GM19238 (cell line): ENCODE measurements around the gene MYO1E.
"Not testable (repeated sequence)": the region's sequence is repeated elsewhere in the genome, so short reads cannot be mapped to it uniquely, and the experiment has no call there.

Source experiments
- DNase-seq: peaks from one replicate; pipeline ENCODE4 v3.0.0; 2011; ENCODE audit warnings: low spot score; ENCODE audit not compliant: insufficient read length

The MYO1E gene

DNA sequence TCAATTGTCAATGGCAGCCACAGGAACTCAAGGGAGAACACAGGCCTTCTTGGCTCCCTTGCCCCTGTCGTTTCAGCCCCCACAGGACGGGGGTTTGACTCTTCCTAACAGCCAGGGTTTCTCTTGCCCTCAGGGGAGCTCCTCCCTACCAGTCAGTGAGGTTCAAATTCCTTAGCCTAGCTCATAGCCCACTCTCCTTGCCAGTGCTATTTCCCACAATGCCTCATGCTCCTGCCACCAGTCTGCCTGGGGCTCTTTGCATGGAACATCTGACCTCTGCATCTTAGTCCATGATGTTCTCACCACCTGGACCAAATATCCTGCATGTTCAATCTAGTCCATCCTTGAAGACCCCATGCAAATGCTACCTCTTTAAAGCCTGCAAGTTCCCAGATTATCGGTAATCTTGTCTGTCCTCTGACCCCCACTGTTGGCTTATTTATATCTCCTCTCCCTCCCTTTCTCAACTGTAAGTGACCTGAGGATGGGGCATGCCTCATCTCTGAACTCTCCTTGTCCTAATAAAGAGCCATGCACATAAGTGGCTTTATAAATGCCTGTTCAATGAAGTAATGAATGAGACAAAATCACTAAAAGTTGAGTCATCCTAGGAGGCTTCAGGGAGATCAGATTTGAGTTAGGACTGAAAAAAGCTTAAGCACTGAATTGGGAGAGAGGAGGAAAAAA lies 78.0 kb downstream of the MYO1E start:
- DNase-seq: no peak

DNA sequence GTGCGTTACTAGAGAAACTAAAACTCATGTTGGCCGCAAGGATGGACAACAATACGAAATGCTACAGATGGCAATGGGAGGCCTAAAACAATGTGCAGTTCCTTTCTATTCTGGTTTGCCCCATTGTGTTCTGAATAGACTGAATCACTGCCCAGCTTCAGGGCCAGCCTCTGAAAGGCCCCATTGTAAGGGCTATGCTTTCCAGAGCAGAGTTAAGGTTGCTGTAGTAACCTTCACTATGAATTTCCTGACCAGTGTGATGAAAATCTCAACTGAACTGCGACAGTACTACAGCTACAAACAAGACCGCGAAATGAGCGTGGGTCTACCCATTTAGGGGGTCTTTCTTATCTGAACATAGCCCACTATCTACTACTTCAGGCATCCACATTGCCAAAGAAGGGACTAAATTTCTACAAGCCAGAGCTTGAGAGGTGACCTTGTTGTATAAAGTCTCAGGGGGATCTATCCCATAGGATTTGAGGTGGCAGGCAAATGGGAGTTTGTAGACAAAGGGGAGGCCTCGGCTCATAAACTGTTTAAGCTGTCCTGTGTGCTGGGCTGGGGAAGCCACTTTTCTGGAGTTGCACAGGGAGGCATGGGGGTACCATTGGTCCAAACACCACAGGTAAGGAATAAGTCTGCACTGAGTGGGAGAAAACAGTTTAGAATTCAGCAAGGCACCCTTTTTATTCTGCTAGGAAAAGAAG lies 80.1 kb downstream of the MYO1E start:
- no peak for DNase-seq

DNA sequence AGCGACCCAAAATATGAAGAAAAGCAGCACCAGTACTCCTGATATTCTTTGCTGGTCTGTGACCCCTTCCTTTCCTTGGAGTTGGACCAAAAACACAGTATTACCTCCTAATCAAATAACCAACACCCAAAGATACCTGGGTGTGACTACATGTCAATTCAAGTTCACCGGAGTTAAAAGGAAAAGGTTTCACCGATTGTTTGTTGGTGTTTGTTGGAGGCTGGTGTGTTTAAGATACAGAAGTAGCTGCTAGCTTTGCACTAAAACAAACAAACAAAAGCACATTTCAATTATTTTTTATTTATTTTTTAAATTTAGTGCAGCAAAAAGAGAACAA lies 81.5 kb downstream of the MYO1E start:
- DNase-seq: no peak

DNA sequence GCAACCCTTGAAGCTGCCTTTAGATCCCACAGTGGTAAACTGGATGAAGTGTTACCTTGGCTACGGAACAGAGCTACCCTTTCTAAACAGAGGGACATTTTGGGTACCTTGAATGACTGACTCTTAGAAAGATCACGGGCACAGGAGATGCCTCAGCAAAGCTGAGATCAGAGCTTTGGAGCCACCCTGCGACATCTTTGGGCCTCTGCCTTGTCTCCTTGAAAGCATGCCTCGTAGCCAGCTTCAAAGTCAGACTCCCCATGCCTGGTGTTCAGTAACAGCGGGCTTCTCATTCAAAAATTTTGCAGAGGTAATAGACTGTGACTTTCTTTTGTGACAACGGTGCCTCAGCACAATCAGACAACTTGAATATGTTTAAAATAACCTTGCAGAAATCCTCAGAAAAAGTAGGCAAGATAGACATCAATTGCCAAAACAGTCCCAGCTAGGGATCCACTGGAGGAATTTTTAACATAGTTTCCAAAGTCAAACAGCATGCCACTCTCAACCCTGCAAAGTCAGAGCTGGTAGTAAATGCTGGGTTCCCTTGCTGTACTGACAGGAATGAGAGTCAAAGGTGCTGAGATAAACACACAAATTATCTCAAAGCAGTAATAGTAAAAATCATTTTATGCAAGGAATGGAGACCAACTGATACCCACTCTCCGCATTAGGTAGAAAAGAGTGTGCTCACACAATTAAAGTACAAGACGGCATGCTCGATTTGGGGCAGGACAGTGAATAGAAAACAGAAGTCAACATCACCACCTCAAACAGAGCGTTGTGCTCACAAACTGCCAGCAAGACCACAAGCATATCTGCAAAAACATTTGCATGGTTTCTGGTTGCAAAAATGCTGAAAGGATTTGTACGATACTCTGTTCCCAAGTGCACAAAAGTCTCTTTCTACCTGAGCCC lies 82.1 kb downstream of the MYO1E start:
- DNase-seq: no peak

DNA sequence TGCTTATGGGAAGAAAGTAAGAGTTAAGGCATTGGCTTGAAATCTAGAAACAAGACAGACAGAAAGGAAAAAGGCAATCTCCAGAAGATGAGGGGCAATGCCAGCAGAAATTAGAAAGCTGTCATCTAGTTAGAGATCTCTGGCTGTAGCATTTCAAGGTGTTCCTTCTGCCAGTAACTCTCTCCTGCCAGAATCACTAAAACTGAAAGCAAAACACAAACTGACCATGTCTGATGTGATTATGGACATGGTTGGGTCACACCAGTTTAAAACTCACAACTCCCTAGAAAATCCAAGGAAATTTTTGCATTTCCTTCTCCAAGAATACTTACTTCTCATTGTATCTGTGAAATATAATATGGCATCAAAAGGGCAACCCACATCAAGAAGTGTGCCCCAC lies 83.1 kb downstream of the MYO1E start:
- DNase-seq: no peak

DNA sequence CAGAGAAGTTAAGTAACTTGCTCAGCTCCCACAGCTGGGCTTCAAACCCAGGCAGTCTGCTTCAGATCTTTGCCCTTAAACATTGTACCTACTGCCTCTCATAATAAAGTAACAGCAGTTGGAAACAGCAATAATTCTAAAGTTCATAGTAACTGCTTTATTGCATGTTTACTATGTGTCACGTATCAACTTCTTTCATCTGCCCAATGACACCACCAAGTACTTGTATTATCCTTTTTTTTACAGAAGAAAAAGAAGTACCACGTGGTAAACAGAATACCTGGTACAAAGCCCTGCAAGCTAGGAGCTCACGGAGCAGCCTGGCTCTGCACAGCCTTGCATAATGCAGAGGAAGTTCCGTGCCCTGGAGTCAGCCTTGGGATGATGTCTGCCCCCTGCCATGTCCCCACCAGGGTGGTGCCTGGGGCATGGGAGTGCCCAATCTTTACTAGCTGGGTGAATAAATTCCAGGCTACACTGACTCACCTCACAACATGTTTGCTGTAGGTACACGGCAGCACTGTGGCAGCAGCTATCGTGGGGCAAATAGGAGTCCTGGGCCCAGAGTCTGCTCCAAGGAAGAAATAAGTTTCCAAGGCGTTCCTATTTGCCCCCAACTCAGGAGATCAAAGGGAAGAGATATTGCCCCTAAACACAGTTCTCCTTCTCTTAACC lies 88.8 kb downstream of the MYO1E start:
- DNase-seq: no peak

DNA sequence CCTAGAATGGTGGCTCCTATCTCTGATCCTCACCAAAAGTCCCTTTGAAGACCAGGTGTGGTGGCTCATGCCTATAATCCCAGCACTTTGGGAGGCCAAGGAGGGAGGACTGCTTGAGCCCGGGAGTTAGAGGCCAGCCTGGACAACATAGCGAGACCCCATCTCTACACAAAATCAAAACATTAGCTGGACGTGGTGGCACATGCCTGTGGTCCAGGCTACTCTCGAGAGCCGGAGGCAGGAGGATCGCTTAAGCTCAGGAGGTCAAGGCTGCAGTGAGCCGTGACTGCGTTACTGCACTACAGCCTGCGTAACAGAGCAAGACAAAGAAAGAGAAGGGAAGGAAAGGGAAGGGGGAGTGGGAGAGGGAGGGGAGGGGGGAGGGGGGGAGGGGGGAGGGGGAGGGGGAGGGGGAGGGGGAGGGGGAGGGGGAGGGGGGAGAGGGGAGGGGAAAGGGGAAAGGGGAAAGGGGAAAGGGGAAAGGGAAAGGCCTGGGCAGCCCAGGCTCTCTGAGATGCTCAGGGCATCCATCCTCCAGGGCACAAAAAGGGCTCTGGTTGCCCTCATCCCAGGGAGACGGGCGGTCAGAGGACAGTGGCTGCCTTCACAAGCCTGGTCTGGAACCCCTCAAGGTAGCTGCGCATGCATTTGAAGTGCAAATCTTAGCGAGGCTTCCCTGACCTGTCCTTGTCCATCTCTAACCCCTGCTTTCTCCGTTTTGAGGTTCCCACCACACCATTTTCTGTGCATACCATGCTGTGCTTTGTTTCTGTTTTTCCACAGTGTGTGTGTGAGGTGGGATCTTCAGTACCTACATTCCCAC lies 89.9 kb downstream of the MYO1E start:
- DNase-seq: no peak

DNA sequence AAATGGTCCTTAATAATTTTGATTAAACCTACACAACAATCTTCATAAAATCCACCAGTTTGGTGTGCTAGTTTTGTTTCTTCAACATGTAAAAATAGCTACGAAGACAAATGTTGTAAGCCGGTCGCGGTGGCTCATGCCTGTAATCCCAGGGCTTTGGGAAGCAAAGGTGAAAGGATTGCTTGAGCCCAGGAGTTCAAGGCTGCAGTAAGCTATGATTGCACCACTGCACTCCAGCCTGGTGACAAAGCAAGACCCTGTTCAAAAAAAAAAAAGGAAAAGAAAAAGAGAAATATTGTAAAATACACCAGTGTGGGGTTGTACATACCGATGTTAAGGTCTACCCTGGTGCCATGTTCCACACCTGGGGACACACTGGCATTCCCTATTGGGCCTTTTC lies 91.0 kb downstream of the MYO1E start:
- no peak for DNase-seq

DNA sequence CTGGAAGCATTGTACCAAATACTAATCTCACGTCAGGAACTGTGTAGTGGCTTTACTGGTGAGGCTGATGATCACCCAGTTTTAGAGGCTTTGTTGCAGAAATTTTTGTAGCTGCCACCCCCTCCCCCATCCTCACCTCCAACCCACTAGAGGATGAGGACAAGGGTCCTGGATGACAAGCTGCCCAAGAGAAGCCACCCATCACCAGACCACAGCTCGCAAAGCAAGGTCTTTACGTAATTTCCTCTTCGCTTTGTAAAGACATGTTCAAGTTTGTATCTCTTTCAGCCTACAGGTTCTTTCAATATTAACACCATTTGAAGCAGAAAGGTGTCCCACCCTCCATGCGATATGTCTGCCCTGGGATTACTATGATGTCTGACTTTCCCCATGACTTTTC lies 91.8 kb downstream of the MYO1E start:
- DNase-seq: no peak

DNA sequence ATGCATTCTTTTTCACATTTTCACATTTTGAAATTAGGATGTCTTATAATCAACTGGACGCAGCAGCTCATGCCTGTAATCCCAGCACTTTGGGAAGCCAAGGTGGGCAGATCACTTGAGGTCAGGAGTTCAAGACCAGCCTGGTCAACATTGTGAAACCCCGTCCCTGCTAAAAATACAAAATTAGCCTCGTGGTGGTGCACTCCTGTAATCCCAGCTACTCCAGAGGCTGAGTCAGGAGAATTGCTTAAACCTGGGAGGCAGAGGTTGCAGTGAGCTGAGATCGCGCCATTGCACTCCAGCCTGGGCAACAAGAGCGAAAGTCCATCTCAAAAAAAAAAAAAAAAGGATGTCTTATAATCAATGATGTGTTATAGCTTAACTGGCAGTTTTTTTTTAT lies 92.4 kb downstream of the MYO1E start:
- not testable (repeated sequence) for DNase-seq

DNA sequence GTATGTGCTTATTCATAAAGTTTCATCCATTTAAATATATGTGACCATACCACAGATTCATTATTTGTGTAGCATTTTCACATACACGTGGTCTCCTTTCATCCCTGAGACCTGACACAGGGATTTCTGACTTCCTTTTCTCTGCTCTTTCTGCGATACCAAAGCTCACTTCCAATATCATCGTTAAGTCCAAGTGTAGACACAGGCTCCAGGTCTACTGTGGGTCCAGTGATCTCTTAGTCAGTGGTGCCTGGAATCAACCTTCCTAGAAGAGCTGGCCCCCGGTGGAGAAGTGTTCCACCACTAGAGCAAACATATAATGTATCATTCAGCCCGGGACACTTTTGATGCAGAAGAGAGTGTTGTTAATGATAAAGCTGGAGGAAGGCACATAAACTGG lies 93.6 kb downstream of the MYO1E start:
- no peak for DNase-seq

DNA sequence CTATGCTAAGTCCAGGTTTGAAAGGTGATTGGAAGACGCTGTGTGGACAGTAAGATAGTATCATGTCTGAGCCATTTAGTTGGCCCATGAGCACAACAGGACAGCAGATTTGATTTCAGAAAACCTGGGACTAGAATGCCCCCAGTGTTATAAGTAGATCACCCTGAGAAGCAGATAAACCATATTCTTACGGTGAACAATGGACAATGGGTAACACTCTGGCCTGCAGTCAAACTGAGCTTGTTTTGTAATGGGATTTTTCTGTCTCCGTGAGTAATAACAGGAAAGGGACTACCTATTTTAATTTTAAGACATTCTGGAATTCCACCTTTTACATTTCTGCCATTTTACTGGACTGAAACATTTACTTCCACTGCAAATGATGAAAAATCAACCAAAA lies 94.6 kb downstream of the MYO1E start:
- DNase-seq: no peak

DNA sequence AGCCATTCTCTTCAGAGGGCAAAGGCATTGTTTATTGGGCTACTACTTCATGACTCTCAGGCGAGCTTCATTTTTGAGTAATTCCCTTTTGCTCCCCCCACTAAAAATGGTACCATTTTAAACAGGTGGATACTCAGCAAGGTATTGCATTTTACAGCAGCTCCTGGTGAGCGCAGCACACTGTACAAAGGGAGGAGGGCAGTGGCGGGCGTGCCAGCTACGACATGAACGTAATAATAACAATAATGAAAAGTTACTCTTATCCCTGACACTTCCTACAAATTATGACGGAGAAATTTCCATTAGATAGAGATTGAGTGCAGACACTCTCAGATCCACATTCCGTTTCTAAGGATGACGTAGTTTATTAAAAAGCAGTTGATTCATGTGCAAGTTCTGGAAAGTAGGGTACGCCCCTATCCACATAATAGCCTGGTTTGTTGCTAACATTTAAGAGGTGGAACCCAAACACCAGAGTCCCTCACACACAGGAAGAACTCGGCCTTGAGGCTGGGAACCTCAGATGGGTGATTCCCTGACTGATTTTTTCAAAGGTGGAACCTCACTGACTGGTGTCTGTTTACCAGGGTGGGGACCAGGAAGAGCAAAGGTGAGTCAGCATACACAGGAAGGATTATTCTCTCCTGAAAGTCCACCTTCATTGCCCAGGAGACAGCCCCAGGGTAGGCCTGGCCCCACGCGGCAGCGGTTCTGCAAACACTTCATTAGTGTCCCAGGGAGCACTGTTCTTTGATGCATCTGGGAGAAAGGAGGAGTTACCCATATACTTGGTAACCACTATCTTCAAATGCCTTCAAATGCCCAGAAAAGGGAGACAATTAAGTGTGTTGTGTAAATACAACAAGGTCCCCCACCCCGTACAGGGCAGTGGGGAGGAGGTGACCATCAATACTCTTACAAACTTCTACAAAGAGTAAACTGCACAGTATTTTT lies 96.2 kb downstream of the MYO1E start:
- DNase-seq: no peak

DNA sequence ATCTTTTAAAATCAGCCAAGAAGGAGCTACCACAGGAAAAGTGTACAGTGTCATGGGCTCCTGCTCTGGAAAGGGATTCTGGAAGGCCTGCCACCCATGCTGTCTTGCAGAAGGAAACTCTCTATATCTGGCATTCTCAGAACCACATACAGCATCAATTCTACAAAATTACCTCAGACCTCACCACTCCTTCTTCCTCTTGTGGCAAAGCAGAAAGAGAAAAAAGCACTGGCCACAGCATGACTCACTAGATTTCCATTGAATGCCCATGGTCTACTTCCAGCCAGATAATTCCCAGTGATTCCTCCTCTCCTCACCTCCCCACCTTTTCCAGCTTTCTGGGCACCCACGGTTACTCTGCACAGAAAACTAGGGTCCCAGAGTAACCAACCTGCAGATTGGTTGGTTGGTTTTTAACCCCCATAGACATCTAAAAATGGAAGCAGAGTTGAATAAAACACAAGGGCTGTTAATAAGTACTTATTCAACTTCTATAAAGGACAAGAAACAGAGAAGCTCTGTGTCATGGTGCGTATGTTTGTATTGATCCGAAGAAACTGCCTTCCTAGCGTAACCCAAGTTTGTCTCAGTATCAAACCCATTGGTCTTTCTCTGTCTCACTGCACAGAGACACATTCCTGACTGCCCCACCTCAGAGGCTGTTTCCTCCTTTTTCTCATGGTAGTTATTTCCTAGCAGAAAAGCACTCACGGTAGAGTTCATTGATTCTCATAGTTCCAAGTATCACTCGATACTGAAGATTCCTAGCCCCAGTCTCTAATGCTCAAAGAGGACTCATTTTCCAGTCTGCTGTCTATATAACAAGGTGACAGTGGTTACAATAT lies 98.3 kb downstream of the MYO1E start:
- no peak for DNase-seq

DNA sequence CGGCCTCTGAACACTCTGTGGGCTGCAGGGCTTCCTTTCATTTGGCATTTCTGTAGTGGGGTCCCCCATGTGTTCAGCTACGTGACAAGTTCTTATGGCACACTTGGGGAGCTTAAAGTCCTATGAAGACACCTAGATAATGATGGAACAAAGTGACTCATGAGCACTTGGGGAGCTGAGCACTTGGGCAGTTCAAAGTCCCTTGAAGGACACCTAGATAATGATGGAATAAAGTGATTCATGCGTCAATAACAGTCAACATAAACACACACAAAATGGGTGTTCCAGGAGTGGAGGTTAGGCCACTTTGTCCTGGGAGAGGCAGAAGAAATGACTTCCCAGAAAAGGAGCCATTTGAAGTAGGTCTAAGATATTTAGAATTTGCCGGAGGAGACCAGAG lies 99.4 kb downstream of the MYO1E start:
- no peak for DNase-seq

DNA sequence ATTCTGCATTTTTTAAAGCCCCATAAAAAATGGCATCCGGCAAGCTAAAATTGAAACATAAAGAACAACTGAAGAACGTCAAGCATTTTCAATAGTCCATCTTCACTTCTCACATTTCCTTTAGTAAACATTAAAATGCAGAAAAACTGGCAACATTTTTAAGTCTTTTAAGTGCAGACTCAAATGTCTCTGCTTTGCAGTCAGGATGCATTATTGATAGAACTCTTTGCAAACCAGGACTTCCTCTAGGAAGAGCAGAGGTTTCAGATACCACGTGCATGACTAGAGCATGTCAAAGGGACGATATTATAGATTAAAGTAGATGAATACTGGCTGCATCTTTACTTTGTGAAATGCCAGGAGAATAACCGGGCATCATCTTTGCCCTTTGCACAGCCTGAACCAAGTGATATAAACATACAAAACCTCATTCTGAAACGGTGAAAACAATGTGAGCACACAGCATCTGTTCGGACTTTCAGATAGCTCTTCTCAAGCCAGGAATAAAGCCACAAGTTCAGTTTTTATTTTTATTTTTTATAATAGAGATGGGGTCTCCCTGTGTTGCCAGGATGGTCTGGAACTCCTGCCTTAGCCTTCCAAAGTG lies 101.0 kb downstream of the MYO1E start:
- DNase-seq: no peak

DNA sequence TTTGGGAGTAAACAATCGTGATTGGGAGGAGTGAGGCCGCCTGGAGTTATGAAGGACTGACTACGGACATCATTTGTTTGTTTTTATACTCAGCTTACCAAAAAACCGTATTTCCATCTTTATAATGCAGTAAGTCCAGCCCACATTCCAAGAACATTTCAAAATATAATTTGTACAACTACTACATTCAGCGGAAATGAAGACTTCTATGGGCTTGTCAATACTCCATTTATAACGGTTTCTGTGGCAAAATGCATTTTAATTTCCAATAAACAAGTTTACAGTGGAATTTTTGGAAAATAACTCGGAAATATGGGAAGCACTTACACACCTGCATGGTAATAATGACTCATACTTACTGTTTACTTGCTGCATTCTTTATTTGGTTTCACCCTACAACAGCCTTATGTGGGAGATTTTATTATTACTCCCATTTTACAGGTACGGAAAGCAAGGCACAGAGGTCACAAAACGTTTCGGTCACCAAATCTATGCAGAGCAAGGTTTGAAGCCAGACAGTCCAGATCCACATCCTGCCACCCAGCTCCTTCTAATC lies 103.7 kb downstream of the MYO1E start:
- DNase-seq: no peak

DNA sequence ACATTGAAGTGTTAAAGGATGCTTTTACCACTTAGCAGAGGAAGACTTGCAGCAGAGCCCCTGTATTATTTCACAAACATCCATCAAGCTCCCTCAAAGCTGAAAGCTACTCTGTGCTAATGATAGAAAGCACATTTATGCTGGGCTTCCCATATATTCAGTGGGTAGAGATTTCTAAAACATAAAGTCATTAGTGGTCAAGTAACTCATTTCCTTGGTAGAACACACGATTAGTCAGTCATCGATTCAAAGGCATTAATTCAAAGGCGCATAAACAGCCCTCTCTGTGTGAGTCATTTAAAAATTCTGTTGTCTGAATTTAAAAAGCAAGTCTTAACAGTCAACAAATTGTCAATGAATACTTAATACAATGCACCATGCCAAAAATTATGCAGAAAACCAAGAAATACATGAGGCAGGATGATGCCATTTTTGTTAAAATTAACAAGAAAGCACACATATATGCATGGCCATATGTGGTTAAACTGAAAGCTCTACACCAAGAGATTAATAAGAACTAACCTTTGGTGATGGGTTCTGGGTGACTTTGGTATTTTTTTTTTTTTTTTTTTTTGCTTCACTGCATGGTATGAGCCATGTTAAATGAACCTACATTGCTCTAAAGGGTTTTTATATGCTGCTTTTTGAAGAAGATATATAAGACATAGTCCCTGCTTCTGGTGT lies 104.4 kb downstream of the MYO1E start:
- DNase-seq: no peak
